Stomach (tissue), 9 donors: ENCODE data around the gene OPHN1. TPM values are rescaled to one million over a fixed set of nuclear protein-coding genes. Genes with fewer than 3 reads are reported as not detected.
"Not testable (repeated sequence)": the region's sequence is repeated elsewhere in the genome, so short reads cannot be mapped to it uniquely, and the experiment has no call there.

Source experiments
- DNase-seq, 2 donors: peaks; one replicate each; pipeline versions ENCODE4 v3.0.0 to v3.0.0-alpha.2; 2013 to 2019
- H3K27ac ChIP-seq, 5 donors: fragments of 200-600 bp in 4 of 5; sonication (generic) in 4 of 5; one replicate each; pipeline ENCODE4 v1.5.1; 2013 to 2019; ENCODE audit warnings: mild to moderate bottlenecking in 1 of 5, moderate library complexity in 1 of 5
- H3K27me3 ChIP-seq, 3 donors: fragments of 200-600 bp; sonication (generic); one replicate each; pipeline ENCODE4 v1.5.1; 2017 to 2019; ENCODE audit warnings: mixed run types in 1 of 3
- H3K36me3 ChIP-seq, 4 donors: fragments of 200-600 bp; sonication (generic); 1 replicate in 3 of 4; 2 replicates in 1 of 4; pipeline ENCODE4 v1.5.1; 2016 to 2019
- H3K4me1 ChIP-seq, 4 donors: fragments of 200-600 bp; sonication (generic); one replicate each; pipeline ENCODE4 v1.5.1; 2016 to 2019
- H3K4me3 ChIP-seq, 4 donors: fragments of 200-600 bp; sonication (generic) in 3 of 4; one replicate each; pipeline ENCODE4 v1.5.1; 2016 to 2019; ENCODE audit warnings: mild to moderate bottlenecking in 1 of 4
- H3K9me3 ChIP-seq, 4 donors: fragments of 200-600 bp; sonication (generic); one replicate each; pipeline ENCODE4 v1.5.1; 2016 to 2019
- CTCF ChIP-seq, 7 experiments: fragments of 450-650 bp in 4 of 7; fragments of 200-600 bp in 3 of 7; sonication (generic) in 3 of 7; IDR thresholded peaks; one replicate each; pipeline ENCODE4 v1.5.1; 2016 to 2019; ENCODE audit warnings: antibody characterized with exemption in 7 of 7, control low read depth in 2 of 7, mild to moderate bottlenecking in 1 of 7
- EP300 ChIP-seq: sonication (generic); formaldehyde crosslinking; IDR thresholded peaks from one replicate; pipeline ENCODE4 v1.6.1; 2017; ENCODE audit warnings: antibody characterized with exemption
- POLR2A ChIP-seq, 4 donors: fragments of 450-650 bp; IDR thresholded peaks; one replicate each; pipeline ENCODE4 v1.6.1; 2016; ENCODE audit warnings: antibody characterized with exemption in 4 of 4, control low read depth in 2 of 4, mild to moderate bottlenecking in 1 of 4, moderate library complexity in 1 of 4
- POLR2AphosphoS5 ChIP-seq, 3 donors: sonication (generic); formaldehyde crosslinking; IDR thresholded peaks; one replicate each; pipeline ENCODE4 v1.6.1; 2016; ENCODE audit warnings: antibody characterized with exemption in 3 of 3
- WGBS, 5 donors: extraction: QIAGEN DNeasy Blood & Tissue Kit in 3 of 5; methylation state at CpG; one replicate each; pipeline versions ENCODE4 v1.1.5 to v1.1.7; 2013 to 2018; 5-methylcytosine and 5-hydroxymethylcytosine counted together
- intact Hi-C: fragments of 100-400 bp; cut with DNase I; formaldehyde crosslinking; loops from one replicate; pipeline ENCODE4 v1.15.1; 2023; ENCODE audit warnings: low total_unique reads
- polyA plus RNA-seq, 3 donors: library from polyadenylated mRNA; stranded (reverse); fragments of 200-250 nt; gene quantifications; one replicate each; pipeline ENCODE4 v1.2.3, GENCODE V29; 2013
- total RNA-seq, 5 donors: library from RNA; depleted of rRNA; stranded (reverse); fragments of >200 nt; gene quantifications; one replicate each; pipeline versions ENCODE4 v1.1.0 to v1.2.3, GENCODE V29; 2014 to 2016
- donor health status: healthy with polysubstance abuse.
- donor health status: Bipolar disorder and iron deficiency.
- donor health status: healthy.

OPHN1 gene
- total and polyA plus RNA-seq, 8 donors: 0.78 to 76.4 (median 5.0) TPM

DNA sequence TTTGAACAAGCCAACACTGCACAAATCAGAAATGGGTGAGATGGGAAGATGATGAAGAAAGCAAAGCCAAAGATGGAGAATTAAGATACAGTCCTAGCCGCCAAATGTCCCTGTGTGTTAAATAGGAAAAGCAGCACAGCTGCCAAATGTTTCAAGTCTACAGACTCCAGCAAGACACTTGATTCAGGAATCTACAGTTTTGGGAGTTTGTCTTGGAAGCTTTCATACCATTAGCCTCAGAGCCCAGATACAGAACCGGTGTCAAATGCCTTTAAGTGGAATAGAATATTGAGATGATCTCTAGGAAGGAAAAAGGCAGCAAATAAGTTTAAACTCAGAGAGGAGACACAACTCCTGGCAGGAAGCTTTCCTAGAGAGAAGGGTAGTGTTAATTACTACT, 30.3 kb downstream of the OPHN1 start:
- H3K4me3 ChIP-seq: no peak overlapping the region
- intact Hi-C loops: no loop called here
- peaks cover 0 to 9% (median 0%) of the 10 kb centered on the region in 4 donors for H3K4me1 ChIP-seq
- no peaks in the 10 kb centered on the region for H3K9me3 ChIP-seq
- H3K27ac ChIP-seq: no peak overlapping the region
- no peaks in the 10 kb centered on the region for H3K27me3 ChIP-seq
- no peak for DNase-seq
- TF ChIP-seq POLR2AphosphoS5 (IDR thresholded peaks at IDR 0.05): no peak
- no peak for TF ChIP-seq CTCF (IDR thresholded peaks at IDR 0.05)
- no peak for TF ChIP-seq EP300
- no peak for TF ChIP-seq POLR2A (IDR thresholded peaks at IDR 0.05)
- 78 to 94% (median 83%) methylated on average over 2 of the region's 2 CpGs for WGBS, 5 donors
- no peaks in the 10 kb centered on the region for H3K36me3 ChIP-seq

DNA sequence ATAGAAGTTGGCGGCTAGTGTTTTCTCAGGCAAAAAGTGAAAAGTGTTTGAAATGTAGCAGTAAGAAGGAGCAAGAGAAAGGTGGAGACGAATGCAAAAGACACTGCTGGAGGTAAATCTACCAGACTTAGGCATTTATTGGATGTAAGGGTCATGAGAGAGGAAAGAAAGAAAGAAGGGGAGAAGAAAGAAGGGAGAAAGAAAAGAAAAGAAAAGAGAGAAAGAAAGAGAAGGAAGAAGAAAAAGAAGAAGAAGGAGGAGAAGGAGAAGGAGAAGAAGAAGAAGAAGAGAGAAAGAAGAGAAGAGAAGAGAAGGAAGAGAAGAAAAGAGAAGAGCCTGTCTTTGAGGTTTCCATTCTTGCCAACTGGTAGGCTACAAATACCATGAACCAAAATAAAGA, 31.2 kb downstream of the OPHN1 start:
- WGBS, 5 donors: 71 to 100% (median 89%) methylated on average over 2 of the region's 2 CpGs
- H3K4me1 ChIP-seq: peaks cover 0 to 14% (median 0%) of the 10 kb centered on the region in 4 donors
- no peaks in the 10 kb centered on the region for H3K27me3 ChIP-seq
- DNase-seq: no peak
- no peak for TF ChIP-seq POLR2A (IDR thresholded peaks at IDR 0.05)
- TF ChIP-seq CTCF (IDR thresholded peaks at IDR 0.05): no peak
- no peak for TF ChIP-seq EP300
- TF ChIP-seq POLR2AphosphoS5 (IDR thresholded peaks at IDR 0.05): no peak
- no peak overlapping the region for H3K4me3 ChIP-seq
- intact Hi-C loops: no loop called here
- no peaks in the 10 kb centered on the region for H3K36me3 ChIP-seq
- no peaks in the 10 kb centered on the region for H3K9me3 ChIP-seq
- H3K27ac ChIP-seq: no peak overlapping the region

DNA sequence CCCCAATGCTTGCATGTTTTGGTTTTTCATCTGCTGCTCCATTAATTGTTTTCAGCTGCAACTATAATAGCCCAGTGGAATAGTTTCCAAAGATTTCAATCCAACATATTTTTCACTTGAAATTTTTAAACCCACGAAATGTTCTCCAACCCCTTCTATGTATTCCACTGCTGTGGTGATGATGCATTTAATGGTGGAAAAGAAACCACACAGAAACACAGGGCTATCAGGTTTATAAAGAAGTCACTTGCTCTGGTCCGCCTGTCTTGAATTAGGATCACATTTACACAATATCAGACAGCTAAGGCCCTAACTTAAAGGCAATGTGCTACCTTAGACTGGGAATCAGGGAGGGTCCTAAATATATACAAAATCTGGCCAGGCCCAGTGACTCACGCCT, 35.0 kb downstream of the OPHN1 start:
- no peaks in the 10 kb centered on the region for H3K36me3 ChIP-seq
- TF ChIP-seq POLR2A (IDR thresholded peaks at IDR 0.05) (no peak), EP300 (no peak), CTCF (IDR thresholded peaks at IDR 0.05) (no peak), POLR2AphosphoS5 (IDR thresholded peaks at IDR 0.05) (no peak)
- peaks cover 0 to 12% (median 0%) of the 10 kb centered on the region in 4 donors for H3K4me1 ChIP-seq
- no peak overlapping the region for H3K27ac ChIP-seq
- intact Hi-C loops: no loop called here
- no peak overlapping the region for H3K4me3 ChIP-seq
- H3K9me3 ChIP-seq: no peaks in the 10 kb centered on the region
- no peak for DNase-seq
- 60 to 91% (median 75%) methylated on average over 3 of the region's 3 CpGs for WGBS, 5 donors
- no peaks in the 10 kb centered on the region for H3K27me3 ChIP-seq

DNA sequence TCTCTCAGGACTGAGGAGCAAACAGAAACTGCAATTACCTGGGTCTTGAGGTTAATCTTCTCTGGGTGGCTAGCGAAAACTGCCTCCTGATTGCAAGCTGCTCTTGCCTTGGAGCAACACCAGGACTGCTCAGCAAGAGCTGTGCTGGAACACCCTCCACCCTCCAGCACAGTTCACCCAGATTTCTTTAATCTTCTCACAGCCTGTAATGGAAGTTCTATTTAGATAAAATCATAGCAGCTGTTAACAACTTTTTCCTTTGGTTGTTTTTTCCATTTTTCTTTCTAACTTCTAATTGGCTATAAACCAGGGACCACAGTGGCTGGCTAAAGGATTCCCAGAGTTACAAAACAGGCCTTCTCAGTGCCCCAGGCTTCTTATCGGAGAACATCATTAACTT, 36.3 kb downstream of the OPHN1 start:
- DNase-seq: peak in 1 of 2 donors; percentile 35
- no peak for TF ChIP-seq POLR2A (IDR thresholded peaks at IDR 0.05)
- no peak for TF ChIP-seq POLR2AphosphoS5 (IDR thresholded peaks at IDR 0.05)
- no peak for TF ChIP-seq CTCF (IDR thresholded peaks at IDR 0.05)
- TF ChIP-seq EP300: no peak
- no peak overlapping the region for H3K4me3 ChIP-seq
- H3K9me3 ChIP-seq: no peaks in the 10 kb centered on the region
- no peaks in the 10 kb centered on the region for H3K36me3 ChIP-seq
- H3K27me3 ChIP-seq: no peaks in the 10 kb centered on the region
- 37 to 70% (median 47%) methylated on average over 2 of the region's 2 CpGs for WGBS, 5 donors
- peaks cover 0 to 7% (median 0%) of the 10 kb centered on the region in 4 donors for H3K4me1 ChIP-seq
- intact Hi-C loops: no loop called here
- H3K27ac ChIP-seq: no peak overlapping the region

DNA sequence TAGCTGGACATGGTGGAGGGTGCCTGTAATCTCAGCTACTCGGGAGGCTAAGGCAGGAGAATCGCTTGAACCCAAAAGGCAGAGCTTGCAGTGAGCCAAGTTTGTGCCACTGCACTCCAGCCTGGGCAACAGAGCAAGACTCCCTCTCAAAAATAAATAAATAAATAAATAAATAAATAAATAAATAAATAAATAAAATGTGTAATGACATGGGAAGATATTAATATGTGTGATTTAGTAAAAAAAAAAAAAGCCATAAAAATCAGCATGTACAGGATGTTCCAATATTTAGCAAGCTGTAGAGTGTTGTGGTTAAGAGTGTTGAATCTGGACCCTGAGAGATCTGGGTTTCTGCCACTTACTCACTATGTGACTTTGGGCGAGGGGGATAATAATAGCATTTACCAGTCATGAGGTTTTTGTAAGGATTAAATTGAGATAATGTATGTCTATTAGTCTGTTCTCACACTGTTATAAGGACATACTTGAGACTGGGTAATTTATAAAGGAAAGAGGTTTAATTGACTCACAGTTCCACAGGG, 43.8 kb downstream of the OPHN1 start:
- WGBS, 5 donors: 80 to 93% (median 90%) methylated on average over 3 of the region's 3 CpGs
- DNase-seq, H3K27ac ChIP-seq, intact Hi-C loops, H3K36me3 ChIP-seq, H3K9me3 ChIP-seq, H3K27me3 ChIP-seq, H3K4me3 ChIP-seq, H3K4me1 ChIP-seq: not testable (repeated sequence)
